H1 (cell line): ENCODE data around the gene MTPN. TPM values are rescaled to one million over a fixed set of nuclear protein-coding genes. Genes with fewer than 3 reads are reported as not detected.

Experiments
- CTCF ChIA-PET: fragments of 300-600 bp; sonication (Branson Sonifier 250); formaldehyde crosslinking; loops from one replicate; lab custom pipeline; 2021; ENCODE audit not compliant: partially characterized antibody; lab: Charles Lee
- POLR2A ChIA-PET: fragments of 300-600 bp; sonication (Branson Sonifier 250); formaldehyde crosslinking; loops from one replicate; lab custom pipeline; 2021; ENCODE audit warnings: inconsistent platforms; ENCODE audit not compliant: partially characterized antibody; lab: Charles Lee
- DNase-seq, 2 experiments: peaks; one replicate each; pipeline versions ENCODE4 v3.0.0 to v3.0.0-alpha.2; 2010 to 2022; ENCODE audit warnings: low spot score in 2 of 2, low read depth in 1 of 2, mixed read lengths in 1 of 2
- FAIRE-seq: peaks from 2 replicates; lab custom pipeline; 2011; peaks lifted over from hg19 to GRCh38; lab: Jason Lieb, UNC
- H2AFZ ChIP-seq: 2 replicates; pipeline ENCODE4 v1.8.1; 2012; ENCODE audit warnings: low read length, inconsistent platforms
- H2AK5ac ChIP-seq: 2 replicates; pipeline ENCODE4 v1.6.1; 2013; ENCODE audit warnings: low read depth, low read length
- H2BK120ac ChIP-seq: replicated peaks from 2 replicates; pipeline ENCODE3; 2013; ENCODE audit warnings: low read depth, low read length, inconsistent platforms
- H2BK12ac ChIP-seq: 2 replicates; pipeline ENCODE4 v1.6.1; 2013; ENCODE audit warnings: low read depth, low read length
- H2BK15ac ChIP-seq: 2 replicates; pipeline ENCODE4 v1.6.1; 2013; ENCODE audit warnings: low read length
- H2BK20ac ChIP-seq: 2 replicates; pipeline ENCODE4 v1.6.1; 2013; ENCODE audit warnings: low read length
- H2BK5ac ChIP-seq: 2 replicates; pipeline ENCODE4 v1.6.1; 2013; ENCODE audit warnings: low read depth, low read length
- H3K14ac ChIP-seq: 2 replicates; pipeline ENCODE4 v1.6.1; 2013; ENCODE audit warnings: inconsistent platforms; ENCODE audit not compliant: insufficient read length
- H3K18ac ChIP-seq: 2 replicates; pipeline ENCODE4 v1.6.1; 2013; ENCODE audit warnings: low read length; ENCODE audit errors: extremely low read depth
- H3K23ac ChIP-seq: 2 replicates; pipeline ENCODE4 v1.6.1; 2013; ENCODE audit warnings: inconsistent platforms; ENCODE audit not compliant: insufficient read length
- H3K23me2 ChIP-seq: 2 replicates; pipeline ENCODE4 v1.6.1; 2013; ENCODE audit warnings: low read depth, low read length
- H3K27ac ChIP-seq: 2 replicates; pipeline ENCODE4 v1.6.1; 2011; ENCODE audit warnings: low read depth, low read length, inconsistent platforms
- H3K27me3 ChIP-seq, 4 experiments: replicated peaks in 1 of 4; 1 replicate in 1 of 4; 2 replicates in 3 of 4; pipeline versions ENCODE4 v1.6.1 to v1.8.1; 2011 to 2013; ENCODE audit warnings: low read length in 3 of 4, mild to moderate bottlenecking in 3 of 4, inconsistent platforms in 2 of 4, mixed read lengths in 2 of 4, moderate library complexity in 1 of 4; ENCODE audit not compliant: control insufficient read depth in 3 of 4, insufficient read depth in 3 of 4; ENCODE audit errors: extremely low read depth in 1 of 4
- H3K36me3 ChIP-seq, 4 experiments: 2 replicates each; pipeline versions ENCODE4 v1.6.1 to v1.8.1; 2011 to 2013; ENCODE audit warnings: mild to moderate bottlenecking in 4 of 4, low read length in 3 of 4, moderate library complexity in 2 of 4, control low read depth in 1 of 4, inconsistent platforms in 1 of 4; ENCODE audit not compliant: insufficient read depth in 4 of 4, control insufficient read depth in 2 of 4
- H3K4ac ChIP-seq: replicated peaks from 2 replicates; pipeline ENCODE3; 2013; ENCODE audit warnings: low read length, low read depth, mixed read lengths, inconsistent platforms; ENCODE audit not compliant: insufficient read length
- H3K4me1 ChIP-seq, 4 experiments: replicated peaks in 1 of 4; 1 replicate in 1 of 4; 2 replicates in 3 of 4; pipeline versions ENCODE4 v1.6.1 to v1.8.1; 2011 to 2013; ENCODE audit warnings: low read length in 3 of 4, inconsistent platforms in 2 of 4, mixed read lengths in 1 of 4; ENCODE audit not compliant: insufficient read depth in 4 of 4, control insufficient read depth in 3 of 4
- H3K4me2 ChIP-seq, 2 experiments: 2 replicates each; pipeline versions ENCODE4 v1.6.1 to v1.8.1; 2011 to 2013; ENCODE audit warnings: low read depth in 2 of 2, low read length in 2 of 2, control low read depth in 1 of 2, inconsistent platforms in 1 of 2, mild to moderate bottlenecking in 1 of 2; ENCODE audit not compliant: insufficient read depth in 1 of 2
- H3K4me3 ChIP-seq, 4 experiments: fragments of 200-600, 300-600 bp in 1 of 4; sonication (generic), shearing (Covaris generic), sonication (Bioruptor Twin) in 1 of 4; 2 replicates each; pipeline versions ENCODE4 v1.5.1 to v1.8.1; 2011 to 2016; ENCODE audit warnings: low read length in 4 of 4, low read depth in 3 of 4, control low read depth in 2 of 4, inconsistent platforms in 2 of 4, mild to moderate bottlenecking in 2 of 4, mixed read lengths in 1 of 4, moderate library complexity in 1 of 4; ENCODE audit not compliant: insufficient read depth in 2 of 4; ENCODE audit errors: extremely low read depth in 1 of 4
- H3K56ac ChIP-seq: replicated peaks from 2 replicates; pipeline ENCODE3; 2013; ENCODE audit warnings: low read depth, mild to moderate bottlenecking, mixed read lengths, low read length, inconsistent platforms; ENCODE audit not compliant: insufficient read length
- H3K79me1 ChIP-seq: 2 replicates; pipeline ENCODE4 v1.6.1; 2013; ENCODE audit warnings: low read depth, low read length, control low read depth
- H3K79me2 ChIP-seq, 2 experiments: 2 replicates each; pipeline versions ENCODE4 v1.6.1 to v1.8.1; 2012 to 2013; ENCODE audit warnings: low read length in 2 of 2, mild to moderate bottlenecking in 2 of 2, inconsistent platforms in 1 of 2; ENCODE audit not compliant: insufficient read depth in 2 of 2, control insufficient read depth in 1 of 2
- H3K9ac ChIP-seq, 4 experiments: replicated peaks in 1 of 4; 1 replicate in 1 of 4; 2 replicates in 3 of 4; pipeline versions ENCODE4 v1.6.1 to v1.8.1; 2011 to 2013; ENCODE audit warnings: low read depth in 3 of 4, low read length in 3 of 4, control low read depth in 2 of 4, mild to moderate bottlenecking in 2 of 4, moderate library complexity in 2 of 4, inconsistent platforms in 1 of 4; ENCODE audit errors: extremely low read depth in 1 of 4
- H3K9me3 ChIP-seq, 2 experiments: 2 replicates each; pipeline versions ENCODE4 v1.6.1 to v1.8.1; 2012 to 2013; ENCODE audit warnings: mild to moderate bottlenecking in 2 of 2, moderate library complexity in 2 of 2, control low read depth in 1 of 2, inconsistent platforms in 1 of 2, low read depth in 1 of 2, low read length in 1 of 2, mixed read lengths in 1 of 2; ENCODE audit not compliant: insufficient read depth in 2 of 2
- H4K20me1 ChIP-seq, 2 experiments: replicated peaks in 1 of 2; 2 replicates each; pipeline versions ENCODE3 to v1.8.1; 2011 to 2013; ENCODE audit warnings: inconsistent platforms in 2 of 2, low read length in 2 of 2, mild to moderate bottlenecking in 1 of 2; ENCODE audit not compliant: insufficient read depth in 2 of 2, control insufficient read depth in 1 of 2
- H4K5ac ChIP-seq: 2 replicates; pipeline ENCODE4 v1.6.1; 2013; ENCODE audit warnings: low read length, low read depth, mixed read lengths, inconsistent platforms; ENCODE audit not compliant: insufficient read length
- H4K8ac ChIP-seq: 2 replicates; pipeline ENCODE4 v1.8.0; 2013; ENCODE audit warnings: mild to moderate bottlenecking, moderate library complexity, low read length, inconsistent platforms; ENCODE audit not compliant: insufficient read depth; ENCODE audit errors: extremely low read depth
- H4K91ac ChIP-seq: replicated peaks from 2 replicates; pipeline ENCODE3; 2013; ENCODE audit warnings: low read length, mixed read lengths, inconsistent platforms; ENCODE audit not compliant: insufficient read length
- CTBP2 ChIP-seq: IDR thresholded peaks from 2 replicates; pipeline ENCODE4 v1.7.0; 2011; ENCODE audit warnings: borderline replicate concordance, mild to moderate bottlenecking, moderate library complexity, mixed read lengths, low read length; ENCODE audit not compliant: insufficient read depth, insufficient read length
- EGR1 ChIP-seq: IDR thresholded peaks from 2 replicates; pipeline ENCODE4 v1.6.1; 2011; ENCODE audit warnings: low read depth, low read length, borderline replicate concordance
- EZH2 ChIP-seq: fragments of 200-600 bp; sonication (generic); IDR thresholded peaks from 2 replicates; pipeline ENCODE4 v1.7.1; 2012; ENCODE audit warnings: low read depth, mild to moderate bottlenecking, moderate library complexity, low read length, inconsistent platforms; ENCODE audit not compliant: severe bottlenecking
- GABPA ChIP-seq: IDR thresholded peaks from 2 replicates; pipeline ENCODE4 v1.6.1; 2011; ENCODE audit warnings: mild to moderate bottlenecking, low read length, moderate library complexity, borderline replicate concordance; ENCODE audit not compliant: insufficient read depth
- JUN ChIP-seq: IDR thresholded peaks from 2 replicates; pipeline ENCODE4 v1.6.1; 2011; ENCODE audit warnings: low read depth, mild to moderate bottlenecking, improper control_type of control experiment, low read length
- KDM4A ChIP-seq: IDR thresholded peaks from one replicate; pipeline ENCODE4 v1.7.1; 2012; ENCODE audit warnings: low read depth, mild to moderate bottlenecking, moderate library complexity, low read length, inconsistent platforms; ENCODE audit not compliant: severe bottlenecking
- MAX ChIP-seq: IDR thresholded peaks from 2 replicates; pipeline ENCODE4 v1.6.1; 2012; ENCODE audit warnings: inconsistent platforms
- PHF8 ChIP-seq: fragments of 200-600 bp; sonication (generic); conservative IDR thresholded peaks from 2 replicates; pipeline ENCODE4 v1.7.1; 2012; ENCODE audit warnings: low read depth, mild to moderate bottlenecking, inconsistent platforms, low read length, moderate library complexity
- POLR2A ChIP-seq, 2 experiments: IDR thresholded peaks; 1 replicate in 1 of 2; 2 replicates in 1 of 2; pipeline ENCODE4 v1.6.1; 2011; ENCODE audit warnings: low read depth in 2 of 2, low read length in 2 of 2, mild to moderate bottlenecking in 2 of 2; ENCODE audit errors: control extremely low read depth in 1 of 2
- POLR2AphosphoS5 ChIP-seq: IDR thresholded peaks from 2 replicates; pipeline ENCODE4 v1.6.1; 2011; ENCODE audit warnings: low read depth, low read length
- RAD21 ChIP-seq, 2 experiments: IDR thresholded peaks in 1 of 2; conservative IDR thresholded peaks in 1 of 2; 2 replicates each; pipeline ENCODE4 v1.6.1; 2011; ENCODE audit warnings: low read depth in 2 of 2, low read length in 2 of 2, improper control_type of control experiment in 1 of 2, inconsistent platforms in 1 of 2, mild to moderate bottlenecking in 1 of 2, moderate library complexity in 1 of 2
- SIRT6 ChIP-seq: IDR thresholded peaks from one replicate; pipeline ENCODE4 v1.7.1; 2012; ENCODE audit warnings: low read length, inconsistent platforms
- TBP ChIP-seq: IDR thresholded peaks from 2 replicates; pipeline ENCODE4 v1.6.1; 2011; ENCODE audit warnings: low read depth, low read length, improper control_type of control experiment
- TEAD4 ChIP-seq: IDR thresholded peaks from 2 replicates; pipeline ENCODE4 v1.6.1; 2012; ENCODE audit warnings: low read depth, low read length, inconsistent platforms, mixed read lengths
- ZNF274 ChIP-seq: IDR thresholded peaks from 2 replicates; pipeline ENCODE4 v1.7.0; 2012; ENCODE audit warnings: low read length, borderline replicate concordance; ENCODE audit errors: extremely low read depth
- WGBS, 2 experiments: shearing (Covaris generic) in 1 of 2; methylation state at CpG; one replicate each; pipeline versions ENCODE4 v1.1.6 to v1.1.7; 2013 to 2015; ENCODE audit warnings: low lambda C conversion rate in 2 of 2, mixed read lengths in 2 of 2, inconsistent platforms in 1 of 2, low coverage in 1 of 2, missing lambda C conversion rate in 1 of 2; ENCODE audit not compliant: insufficient replicate concordance in 2 of 2, insufficient coverage in 1 of 2, insufficient read length in 1 of 2; ENCODE audit errors: extremely low coverage in 1 of 2, missing lambda C conversion rate in 1 of 2; 5-methylcytosine and 5-hydroxymethylcytosine counted together
- polyA plus RNA-seq, 7 experiments: library from polyadenylated mRNA; depleted of rRNA in 3 of 7; stranded (reverse) in 5 of 7; unstranded in 2 of 7; fragments of >200 nt in 5 of 7; fragments of 200-250 nt in 2 of 7; gene quantifications; 1 replicate in 5 of 7; 2 replicates in 1 of 7; 4 replicates in 1 of 7; pipeline versions ENCODE4 v1.2.1 to v1.2.3, GENCODE V29; 2011 to 2013; ENCODE audit warnings: missing spikeins in 2 of 7, mixed read lengths in 2 of 7
- total RNA-seq: library from RNA; stranded (reverse); fragmentation: NEBNext Ultra II Directional; extraction: Animal tissue kit (Norgen Biotek cat#: 25700); gene quantifications from 2 replicates; pipeline ENCODE4 v1.2.1, GENCODE V29; 2021

The MTPN gene
- total and polyA plus RNA-seq, 2 of the 8 experiments (the other 6 are each of a cell fraction or from before 2014, with no cell fraction given), result 33.0 to 101 TPM

- no peak overlapping the region for H3K18ac ChIP-seq
- no peak overlapping the region for H2BK120ac ChIP-seq
- no peak overlapping the region for H3K14ac ChIP-seq
- no peak overlapping the region for H3K9ac ChIP-seq
- no peaks in the 10 kb centered on the region for H4K20me1 ChIP-seq
- no peak overlapping the region for H4K91ac ChIP-seq
- H4K5ac ChIP-seq, result no peak overlapping the region
- no peak overlapping the region for H2BK5ac ChIP-seq
- no peaks in the 10 kb centered on the region for H3K79me1 ChIP-seq
- no peak overlapping the region for H2BK15ac ChIP-seq
- H3K79me2 ChIP-seq, result no peaks in the 10 kb centered on the region
- CTCF ChIA-PET, result interaction anchor here (0.9 to 2.2 kb wide), 4 partner anchors 10 to 239 kb away, joined by 3 to 8 read pairs (median 4); no protein-coding TSS in a partner anchor
- WGBS, 2 experiments, result 91% methylated on average over 3 of the region's 3 CpGs; no CpG with 5 or more reads in 1 of the 2 experiments
- POLR2A ChIA-PET, result no interaction called here
- H3K23ac ChIP-seq, result no peak overlapping the region
- no peak overlapping the region for H2AK5ac ChIP-seq
- no peak overlapping the region for H3K56ac ChIP-seq
- no peak overlapping the region for H3K27ac ChIP-seq
- FAIRE-seq, result no peak
- DNase-seq, result no peak
- no peak overlapping the region for H2BK12ac ChIP-seq
- no peak overlapping the region for H2AFZ ChIP-seq
- no peaks in the 10 kb centered on the region for H3K4me1 ChIP-seq
- no peaks in the 10 kb centered on the region for H3K36me3 ChIP-seq
- no peak overlapping the region for H2BK20ac ChIP-seq
- H3K4ac ChIP-seq, result no peak overlapping the region
- TF ChIP-seq PHF8 (no peak), GABPA (no peak), TBP (no peak), KDM4A (no peak), RAD21 (IDR thresholded peaks at IDR 0.05 in 1 of 2, conservative IDR thresholded peaks at IDR 0.05 in 1 of 2; ENCODE audit: low read depth in 2 of 2, low read length in 2 of 2) (no peak), MAX (no peak), CTBP2 (no peak), TEAD4 (no peak), POLR2A (IDR thresholded peaks at IDR 0.05; ENCODE audit: control extremely low read depth in 1 of 2, low read depth in 2 of 2, low read length in 2 of 2) (no peak), ZNF274 (no peak), JUN (no peak), EZH2 (no peak), POLR2AphosphoS5 (no peak), EGR1 (no peak), SIRT6 (no peak)
- H3K23me2 ChIP-seq, result no peaks in the 10 kb centered on the region
- no peaks in the 10 kb centered on the region for H3K27me3 ChIP-seq
- H3K9me3 ChIP-seq, result no peaks in the 10 kb centered on the region
- H3K4me3 ChIP-seq, result no peak overlapping the region
- no peak overlapping the region for H4K8ac ChIP-seq
- no peak overlapping the region for H3K4me2 ChIP-seq
These were observed 66.1 kb downstream of the MTPN start for GRCh38 chr7:135911099-135911498.
